Measurements from ENCODE around the gene CEBPE.

DNA sequence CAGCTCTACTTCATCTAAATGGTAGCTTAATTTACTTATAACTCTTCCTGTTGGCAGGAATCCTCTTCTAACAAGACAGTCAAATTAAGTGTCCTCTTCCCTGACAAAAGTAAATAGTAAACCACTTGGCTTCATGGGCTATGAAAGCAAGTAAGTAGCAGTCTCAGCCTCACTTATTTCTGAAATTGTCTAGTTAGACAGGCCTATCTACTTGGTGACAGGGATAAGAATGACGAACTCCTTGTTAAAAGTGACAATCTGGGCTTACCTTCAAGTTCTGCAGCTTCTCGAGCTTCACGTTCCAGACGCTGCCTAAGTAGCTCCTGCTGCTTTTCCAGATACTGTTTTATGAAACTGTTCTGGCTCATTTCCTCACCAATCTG, 28.8 kb downstream of the CEBPE start:
- TF ChIP-seq POLR2A (IDR thresholded peaks at IDR 0.05), result no peak
- TF ChIP-seq, protein P1, sequence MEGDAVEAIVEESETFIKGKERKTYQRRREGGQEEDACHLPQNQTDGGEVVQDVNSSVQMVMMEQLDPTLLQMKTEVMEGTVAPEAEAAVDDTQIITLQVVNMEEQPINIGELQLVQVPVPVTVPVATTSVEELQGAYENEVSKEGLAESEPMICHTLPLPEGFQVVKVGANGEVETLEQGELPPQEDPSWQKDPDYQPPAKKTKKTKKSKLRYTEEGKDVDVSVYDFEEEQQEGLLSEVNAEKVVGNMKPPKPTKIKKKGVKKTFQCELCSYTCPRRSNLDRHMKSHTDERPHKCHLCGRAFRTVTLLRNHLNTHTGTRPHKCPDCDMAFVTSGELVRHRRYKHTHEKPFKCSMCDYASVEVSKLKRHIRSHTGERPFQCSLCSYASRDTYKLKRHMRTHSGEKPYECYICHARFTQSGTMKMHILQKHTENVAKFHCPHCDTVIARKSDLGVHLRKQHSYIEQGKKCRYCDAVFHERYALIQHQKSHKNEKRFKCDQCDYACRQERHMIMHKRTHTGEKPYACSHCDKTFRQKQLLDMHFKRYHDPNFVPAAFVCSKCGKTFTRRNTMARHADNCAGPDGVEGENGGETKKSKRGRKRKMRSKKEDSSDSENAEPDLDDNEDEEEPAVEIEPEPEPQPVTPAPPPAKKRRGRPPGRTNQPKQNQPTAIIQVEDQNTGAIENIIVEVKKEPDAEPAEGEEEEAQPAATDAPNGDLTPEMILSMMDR (IDR thresholded peaks at IDR 0.05), result no peak
